Smooth muscle cell (in vitro differentiated cells): Measurements from ENCODE around the gene PYY. TPM values are rescaled to one million over a fixed set of nuclear protein-coding genes. Genes with fewer than 3 reads are reported as not detected.

Experiments
- DNase-seq: peaks from one replicate; lab custom pipeline; 2025; ENCODE audit not compliant: unreplicated experiment; lab: John Stamatoyannopoulos, UW
- H2AFZ ChIP-seq: fragments of 200-600 bp; sonication (generic); 2 replicates; pipeline ENCODE4 v1.6.0; 2016; ENCODE audit warnings: antibody characterized with exemption, low read depth, mild to moderate bottlenecking
- H3F3A ChIP-seq: fragments of 200-600 bp; sonication (generic); 2 replicates; pipeline ENCODE4 v1.6.0; 2017; ENCODE audit warnings: antibody characterized with exemption, low read depth
- H3K27ac ChIP-seq: fragments of 200-600 bp; sonication (generic); 2 replicates; pipeline ENCODE4 v1.5.1; 2016; ENCODE audit warnings: low read depth, mild to moderate bottlenecking
- H3K27me3 ChIP-seq: fragments of 200-600 bp; sonication (generic); 2 replicates; pipeline ENCODE4 v1.6.1; 2016; ENCODE audit warnings: low read depth, mild to moderate bottlenecking
- H3K36me3 ChIP-seq: fragments of 200-600 bp; sonication (generic); 2 replicates; pipeline ENCODE4 v1.5.1; 2016; ENCODE audit warnings: low read depth
- H3K4me1 ChIP-seq: fragments of 200-600 bp; sonication (generic); 2 replicates; pipeline ENCODE4 v1.5.1; 2016; ENCODE audit warnings: low read depth
- H3K4me2 ChIP-seq: fragments of 200-600 bp; sonication (generic); 2 replicates; pipeline ENCODE4 v1.6.0; 2016; ENCODE audit warnings: mild to moderate bottlenecking
- H3K4me3 ChIP-seq: fragments of 200-600 bp; sonication (generic); 2 replicates; pipeline ENCODE4 v1.5.1; 2016; ENCODE audit warnings: mild to moderate bottlenecking
- H3K79me2 ChIP-seq: fragments of 200-600 bp; sonication (generic); 2 replicates; pipeline ENCODE4 v1.6.0; 2016; ENCODE audit warnings: low read depth, mild to moderate bottlenecking
- H3K9ac ChIP-seq: fragments of 200-600 bp; sonication (generic); 2 replicates; pipeline ENCODE4 v1.6.0; 2016; ENCODE audit warnings: low read depth
- H3K9me3 ChIP-seq: fragments of 200-600 bp; sonication (generic); replicated peaks from 2 replicates; pipeline ENCODE4 v1.5.1; 2016; ENCODE audit warnings: low read depth
- H4K20me1 ChIP-seq: fragments of 200-600 bp; sonication (generic); 2 replicates; pipeline ENCODE4 v1.6.0; 2016; ENCODE audit warnings: low read depth
- WGBS: methylation state at CpG from one replicate; pipeline ENCODE4 v1.1.7; 2016; ENCODE audit warnings: low lambda C conversion rate; 5-methylcytosine and 5-hydroxymethylcytosine counted together
- polyA plus RNA-seq: library from polyadenylated mRNA; unstranded; fragments of >200 nt; fragmentation: Nextera tagmentation; extraction: Ambion mirVana; gene quantifications from 2 replicates; pipeline ENCODE4 v1.2.1, GENCODE V29; 2016
- total RNA-seq: library from RNA; depleted of rRNA; stranded (reverse); fragments of >200 nt; gene quantifications from 2 replicates; pipeline ENCODE4 v1.2.3, GENCODE V29; 2014
- TF ChIP-seq, protein P1 (sequence below): fragments of 200-600 bp; sonication (generic); IDR thresholded peaks from 2 replicates; pipeline ENCODE4 v1.5.1; 2017; ENCODE audit warnings: borderline replicate concordance, mild to moderate bottlenecking, antibody characterized with exemption; ENCODE audit not compliant: insufficient read depth, poor library complexity, severe bottlenecking

Gene PYY
- total and polyA plus RNA-seq, 2 experiments from 2014 or later: not detected

- Histone ChIP-seq H3F3A (no peaks in the 10 kb centered on the region), H3K9me3 (no peaks in the 10 kb centered on the region), H3K27me3 (peaks cover 46% of the 10 kb centered on the region), H3K4me1 (no peaks in the 10 kb centered on the region), H3K36me3 (no peaks in the 10 kb centered on the region), H3K79me2 (no peaks in the 10 kb centered on the region), H4K20me1 (no peaks in the 10 kb centered on the region), H3K4me3 (no peak overlapping the region), H3K9ac (no peak overlapping the region), H3K4me2 (no peak overlapping the region), H2AFZ (no peak overlapping the region), H3K27ac (no peak overlapping the region)
- WGBS: 77% methylated on average over 8 of the region's 8 CpGs
- TF ChIP-seq, protein P1, sequence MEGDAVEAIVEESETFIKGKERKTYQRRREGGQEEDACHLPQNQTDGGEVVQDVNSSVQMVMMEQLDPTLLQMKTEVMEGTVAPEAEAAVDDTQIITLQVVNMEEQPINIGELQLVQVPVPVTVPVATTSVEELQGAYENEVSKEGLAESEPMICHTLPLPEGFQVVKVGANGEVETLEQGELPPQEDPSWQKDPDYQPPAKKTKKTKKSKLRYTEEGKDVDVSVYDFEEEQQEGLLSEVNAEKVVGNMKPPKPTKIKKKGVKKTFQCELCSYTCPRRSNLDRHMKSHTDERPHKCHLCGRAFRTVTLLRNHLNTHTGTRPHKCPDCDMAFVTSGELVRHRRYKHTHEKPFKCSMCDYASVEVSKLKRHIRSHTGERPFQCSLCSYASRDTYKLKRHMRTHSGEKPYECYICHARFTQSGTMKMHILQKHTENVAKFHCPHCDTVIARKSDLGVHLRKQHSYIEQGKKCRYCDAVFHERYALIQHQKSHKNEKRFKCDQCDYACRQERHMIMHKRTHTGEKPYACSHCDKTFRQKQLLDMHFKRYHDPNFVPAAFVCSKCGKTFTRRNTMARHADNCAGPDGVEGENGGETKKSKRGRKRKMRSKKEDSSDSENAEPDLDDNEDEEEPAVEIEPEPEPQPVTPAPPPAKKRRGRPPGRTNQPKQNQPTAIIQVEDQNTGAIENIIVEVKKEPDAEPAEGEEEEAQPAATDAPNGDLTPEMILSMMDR: no peak
- DNase-seq: no peak
Measured at GRCh38 chr17:43917016-43917347, 36.8 kb downstream of the PYY start.

- Histone ChIP-seq H4K20me1 (no peaks in the 10 kb centered on the region), H3K4me2 (no peak overlapping the region), H3K79me2 (no peaks in the 10 kb centered on the region), H3K27ac (no peak overlapping the region), H3K9ac (no peak overlapping the region), H3K4me3 (no peak overlapping the region), H3K9me3 (no peaks in the 10 kb centered on the region), H3K36me3 (no peaks in the 10 kb centered on the region), H2AFZ (no peak overlapping the region), H3K27me3 (peaks cover 46% of the 10 kb centered on the region), H3F3A (no peaks in the 10 kb centered on the region), H3K4me1 (no peaks in the 10 kb centered on the region)
- TF ChIP-seq, protein P1: no peak
- no peak for DNase-seq
- 76% methylated on average over 4 of the region's 4 CpGs for WGBS
Measured at GRCh38 chr17:43916385-43916784, 37.4 kb downstream of the PYY start.

DNA sequence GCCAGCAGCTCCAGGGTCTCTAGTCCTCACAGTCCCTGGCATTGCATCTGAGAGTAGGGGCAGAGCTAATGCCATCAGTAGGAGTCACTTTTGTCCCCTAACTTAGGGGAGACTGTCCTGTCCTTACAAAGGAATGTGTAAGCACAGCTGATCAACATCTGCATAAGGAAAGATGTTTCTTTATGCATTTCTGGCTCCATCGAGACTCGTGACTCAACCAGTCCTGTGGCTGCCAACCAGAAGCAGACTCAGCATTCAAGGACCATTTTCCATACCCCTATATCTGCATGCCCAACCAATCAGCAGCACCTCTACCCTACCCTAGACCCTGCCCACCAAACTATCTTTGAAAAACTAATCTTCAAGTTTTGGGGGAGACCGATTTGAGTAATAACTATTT is 38.2 kb downstream of the PYY start:
- peaks cover 46% of the 10 kb centered on the region for H3K27me3 ChIP-seq
- WGBS: 84% methylated on average over 3 of the region's 3 CpGs

DNA sequence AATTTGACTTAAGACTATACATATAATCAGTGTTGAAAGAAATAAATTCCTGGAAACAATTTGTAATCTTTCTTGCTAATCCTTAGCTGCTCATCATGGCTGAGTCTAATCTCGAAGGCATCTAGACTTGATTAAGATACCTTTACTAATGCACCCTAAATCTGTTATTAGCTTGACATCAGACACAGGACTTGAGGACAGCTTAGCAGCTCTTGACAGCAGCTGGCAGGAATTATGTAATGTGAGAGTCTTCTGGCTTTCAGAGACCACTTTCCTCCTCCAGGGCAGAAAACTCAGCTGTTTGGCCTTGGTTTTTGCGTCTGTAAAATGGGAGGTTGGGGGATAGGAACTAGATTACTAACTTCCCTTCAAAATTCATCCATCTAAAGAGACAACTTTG is 39.3 kb downstream of the PYY start:
- no peak for DNase-seq
- Histone ChIP-seq H3K4me3 (no peak overlapping the region), H3K9ac (no peak overlapping the region), H3K79me2 (no peaks in the 10 kb centered on the region), H3K9me3 (no peaks in the 10 kb centered on the region), H3K27me3 (peaks cover 46% of the 10 kb centered on the region), H3F3A (no peaks in the 10 kb centered on the region), H3K36me3 (no peaks in the 10 kb centered on the region), H3K27ac (no peak overlapping the region), H3K4me2 (no peak overlapping the region), H2AFZ (no peak overlapping the region), H3K4me1 (no peaks in the 10 kb centered on the region), H4K20me1 (no peaks in the 10 kb centered on the region)
- TF ChIP-seq, protein P1: no peak
- 82% methylated on average over 2 of the region's 2 CpGs for WGBS

More for the DNA sequence above, 38.2 kb downstream of the PYY start:
- no peaks in the 10 kb centered on the region for H3K4me1 ChIP-seq
- no peak overlapping the region for H3K4me3 ChIP-seq
- no peaks in the 10 kb centered on the region for H3K9me3 ChIP-seq
- no peak overlapping the region for H2AFZ ChIP-seq
- no peak for DNase-seq
- no peak overlapping the region for H3K27ac ChIP-seq
- TF ChIP-seq, protein P1: no peak
- H4K20me1 ChIP-seq: no peaks in the 10 kb centered on the region
- H3K4me2 ChIP-seq: no peak overlapping the region
- H3K79me2 ChIP-seq: no peaks in the 10 kb centered on the region
- H3K9ac ChIP-seq: no peak overlapping the region
- H3K36me3 ChIP-seq: no peaks in the 10 kb centered on the region
- no peaks in the 10 kb centered on the region for H3F3A ChIP-seq
